ENCODE results near the gene DDIT4L. TPM values are rescaled to one million over a fixed set of nuclear protein-coding genes. Genes with fewer than 3 reads are reported as not detected.
"Not testable (repeated sequence)": the region's sequence is repeated elsewhere in the genome, so short reads cannot be mapped to it uniquely, and the experiment has no call there.

Gene DDIT4L
- total and polyA plus RNA-seq, 10 donors, result 0.17 to 1.6 (median 0.38) TPM

- no peak for DNase-seq
- H3K4me3 ChIP-seq, result no peak overlapping the region
- H3K27ac ChIP-seq, result no peak overlapping the region
- H3K27me3 ChIP-seq (replicated peaks in 1 of 7), result no peaks in the 10 kb centered on the region
- 32 to 44% (median 39%) methylated on average over 1 of the region's 1 CpG for WGBS, 5 donors
- intact Hi-C loops (cut with DNase I; ENCODE audit: low total_unique reads), result no loop called here
- no peaks in the 10 kb centered on the region for H3K9me3 ChIP-seq
- TF ChIP-seq CTCF (IDR thresholded peaks at IDR 0.05 in 8 of 11, conservative IDR thresholded peaks at IDR 0.05 in 3 of 11) (no peak), POLR2A (IDR thresholded peaks at IDR 0.05) (no peak), POLR2AphosphoS5 (IDR thresholded peaks at IDR 0.05) (no peak)
- no peaks in the 10 kb centered on the region for H3K36me3 ChIP-seq
- no peaks in the 10 kb centered on the region for H3K4me1 ChIP-seq
Measured at GRCh38 chr4:100147684-100148083, 42.6 kb downstream of the DDIT4L start.

GRCh38 chr4:100147198-100147597, 43.1 kb downstream of the DDIT4L start:
- no peaks in the 10 kb centered on the region for H3K27me3 ChIP-seq (replicated peaks in 1 of 7)
- no peak overlapping the region for H3K4me3 ChIP-seq
- no peaks in the 10 kb centered on the region for H3K4me1 ChIP-seq
- intact Hi-C loops (cut with DNase I; ENCODE audit: low total_unique reads), result no loop called here
- H3K36me3 ChIP-seq, result no peaks in the 10 kb centered on the region
- no peaks in the 10 kb centered on the region for H3K9me3 ChIP-seq
- no peak for DNase-seq
- 44 to 58% (median 53%) methylated on average over 1 of the region's 1 CpG for WGBS, 5 donors
- TF ChIP-seq CTCF (IDR thresholded peaks at IDR 0.05 in 8 of 11, conservative IDR thresholded peaks at IDR 0.05 in 3 of 11), result no peak
- TF ChIP-seq POLR2AphosphoS5 (IDR thresholded peaks at IDR 0.05), result no peak
- no peak for TF ChIP-seq POLR2A (IDR thresholded peaks at IDR 0.05)
- no peak overlapping the region for H3K27ac ChIP-seq

- peaks cover 0 to under 1% (median 0%) of the 10 kb centered on the region in 8 donors for H3K9me3 ChIP-seq
- H3K27me3 ChIP-seq (replicated peaks in 1 of 7), result no peaks in the 10 kb centered on the region
- no peak overlapping the region for H3K27ac ChIP-seq
- intact Hi-C loops (cut with DNase I; ENCODE audit: low total_unique reads), result no loop called here
- no peak for TF ChIP-seq POLR2AphosphoS5 (IDR thresholded peaks at IDR 0.05)
- TF ChIP-seq CTCF (IDR thresholded peaks at IDR 0.05 in 8 of 11, conservative IDR thresholded peaks at IDR 0.05 in 3 of 11), result no peak
- TF ChIP-seq POLR2A (IDR thresholded peaks at IDR 0.05), result no peak
- DNase-seq, result no peak
- no peaks in the 10 kb centered on the region for H3K4me1 ChIP-seq
- no peak overlapping the region for H3K4me3 ChIP-seq
- no peaks in the 10 kb centered on the region for H3K36me3 ChIP-seq
Measured at GRCh38 chr4:100146756-100147155, 43.5 kb downstream of the DDIT4L start.

GRCh38 chr4:100137320-100137719, 52.9 kb downstream of the DDIT4L start:
- H3K36me3 ChIP-seq; DNase-seq; intact Hi-C loops (cut with DNase I; ENCODE audit: low total_unique reads); H3K27ac ChIP-seq; H3K27me3 ChIP-seq (replicated peaks in 1 of 7); H3K4me3 ChIP-seq; H3K4me1 ChIP-seq: not testable (repeated sequence)
- H3K9me3 ChIP-seq, result peaks cover 0 to 27% (median 19%) of the 10 kb centered on the region in 8 donors
- 91 to 95% (median 92%) methylated on average over 4 of the region's 4 CpGs for WGBS, 5 donors

Other genes starting within 250 kb of the DDIT4L start
- gene DNAJB14, start 243.8 kb downstream of the DDIT4L start, total RNA-seq, result 10 to 100 TPM; 40.9 to 77.7 (median 55.2) TPM
- gene DNAJB14, start 243.8 kb downstream of the DDIT4L start, polyA plus RNA-seq, result 10 to 100 TPM; 10.6 to 11.0 (median 10.8) TPM
- gene H2AZ1, start 240.2 kb downstream of the DDIT4L start, total RNA-seq, result 100 to 1,000 TPM; 107 to 161 (median 128) TPM
- gene H2AZ1, start 240.2 kb downstream of the DDIT4L start, polyA plus RNA-seq, result 100 to 1,000 TPM; 123 to 262 (median 253) TPM